Measurements from ENCODE around the gene EARS2.
"Not testable (repeated sequence)": the region's sequence is repeated elsewhere in the genome, so short reads cannot be mapped to it uniquely, and the experiment has no call there.

The EARS2 gene

DNA sequence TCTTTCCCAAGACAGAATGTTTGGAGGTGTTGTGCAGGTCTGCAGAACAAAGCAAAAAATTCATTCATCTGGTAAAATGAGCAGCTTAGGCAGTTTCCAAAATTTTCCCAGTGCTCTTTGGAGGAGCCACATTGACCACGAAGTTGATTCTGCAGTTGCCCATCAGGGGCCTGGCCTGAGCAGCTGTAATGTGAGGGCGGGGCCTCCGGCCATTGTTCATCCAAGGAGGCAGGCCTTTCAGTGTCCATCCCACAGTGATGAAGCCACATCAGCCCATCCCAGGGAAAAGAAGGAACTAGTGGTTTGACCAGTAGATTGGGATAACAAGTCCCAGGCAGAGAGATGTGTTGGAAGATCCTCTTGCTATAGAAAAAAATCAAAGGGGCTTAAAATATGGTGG, 10.5 kb upstream of the EARS2 start:
- DNase-seq (ENCODE audit: low read depth): no peak

GRCh38 chr16:23566724-23567123, 9.6 kb upstream of the EARS2 start:
- no peak for DNase-seq (ENCODE audit: low read depth)

DNA sequence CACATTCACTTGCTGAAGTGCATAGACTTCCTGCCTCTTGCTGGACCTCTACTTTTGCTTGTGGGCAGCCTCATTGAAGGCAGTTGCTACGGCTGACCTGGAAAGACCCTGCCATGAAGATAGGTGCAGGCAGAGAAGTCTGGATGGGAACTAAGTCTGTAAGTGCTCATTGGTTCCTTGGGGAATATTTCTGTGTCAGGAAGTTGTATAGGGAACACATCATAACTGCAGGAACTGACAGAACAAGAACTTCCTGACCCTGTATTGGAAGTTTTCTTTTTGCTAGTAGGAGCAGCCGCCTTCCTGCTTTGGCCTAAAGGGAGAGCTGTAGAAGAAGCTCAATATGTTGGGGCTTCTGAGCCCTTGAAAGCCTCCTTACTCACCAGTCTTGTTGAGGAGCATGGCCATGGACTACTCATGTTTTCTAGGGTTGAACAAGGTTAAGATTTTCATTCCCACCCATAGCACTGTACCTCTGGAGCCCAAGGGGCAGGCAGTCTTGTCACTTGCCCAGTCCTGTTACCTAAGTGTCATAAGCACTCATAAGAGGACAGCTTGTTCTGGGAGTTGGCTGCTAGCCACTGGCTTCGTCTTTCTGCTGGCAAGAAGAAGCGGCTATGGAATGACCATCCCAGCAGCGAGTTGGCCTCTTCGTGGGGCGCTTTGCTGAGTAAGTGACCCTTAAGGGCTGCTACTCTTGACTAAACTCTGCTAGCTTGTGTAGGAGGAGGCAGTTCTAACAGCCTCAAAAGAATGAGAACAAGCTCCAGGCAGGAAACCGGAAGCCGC, 7.6 kb upstream of the EARS2 start:
- DNase-seq (ENCODE audit: low read depth): no peak

GRCh38 chr16:23563186-23563585, 6.0 kb upstream of the EARS2 start:
- no peak for DNase-seq (ENCODE audit: low read depth)

- no peak for DNase-seq (ENCODE audit: low read depth)
Observed at GRCh38 chr16:23562505-23562904, 5.4 kb upstream of the EARS2 start.

- no peak for DNase-seq (ENCODE audit: low read depth)
Observed at GRCh38 chr16:23561586-23561985, 4.4 kb upstream of the EARS2 start.

GRCh38 chr16:23557779-23558702, 891 bp upstream of the EARS2 start:
- DNase-seq (ENCODE audit: low read depth): peak; percentile 38

- no peak for DNase-seq (ENCODE audit: low read depth)
Observed at GRCh38 chr16:23554536-23554935, 2.6 kb downstream of the EARS2 start.

GRCh38 chr16:23552161-23552560, 5.0 kb downstream of the EARS2 start:
- DNase-seq (ENCODE audit: low read depth): no peak

DNA sequence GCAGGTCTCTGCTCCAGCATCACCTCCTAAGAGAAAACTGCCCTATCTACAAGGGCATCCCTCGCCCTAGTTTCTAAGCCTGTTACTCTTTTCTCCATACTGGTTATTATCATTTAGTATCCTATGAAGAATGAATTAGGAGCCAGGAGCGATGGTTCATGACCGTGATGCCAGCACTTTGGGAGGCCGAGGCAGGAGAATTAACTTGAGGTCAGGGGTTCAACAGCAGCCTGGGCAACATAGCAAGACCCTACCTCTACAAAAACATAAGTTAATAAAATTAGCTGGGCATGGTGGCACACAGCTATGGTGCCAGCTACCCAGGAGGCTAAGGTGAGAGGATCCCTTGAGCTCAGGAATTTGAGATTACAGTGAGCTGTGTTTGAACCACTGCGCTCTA, 7.2 kb downstream of the EARS2 start:
- DNase-seq (ENCODE audit: low read depth): no peak

DNA sequence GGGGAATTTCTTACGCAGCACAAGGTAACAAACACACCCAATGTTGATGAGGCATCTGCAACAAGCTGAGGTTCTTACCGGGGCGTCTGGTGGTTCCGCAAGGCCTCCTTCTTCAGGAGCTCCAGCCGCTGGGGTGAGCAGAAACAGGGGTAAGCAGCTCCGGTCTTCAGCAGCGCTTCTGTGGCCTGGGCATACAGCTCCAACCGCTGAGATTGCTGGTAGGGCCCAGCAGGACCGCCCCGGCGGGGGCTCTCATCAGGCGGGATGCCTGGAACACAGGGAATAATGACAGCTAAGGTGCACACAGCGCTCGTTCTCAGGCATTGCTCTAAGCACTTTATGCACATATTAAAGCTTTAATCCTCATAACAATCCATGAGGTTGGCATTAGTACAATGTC, 12.7 kb downstream of the EARS2 start:
- DNase-seq (ENCODE audit: low read depth): no peak

DNA sequence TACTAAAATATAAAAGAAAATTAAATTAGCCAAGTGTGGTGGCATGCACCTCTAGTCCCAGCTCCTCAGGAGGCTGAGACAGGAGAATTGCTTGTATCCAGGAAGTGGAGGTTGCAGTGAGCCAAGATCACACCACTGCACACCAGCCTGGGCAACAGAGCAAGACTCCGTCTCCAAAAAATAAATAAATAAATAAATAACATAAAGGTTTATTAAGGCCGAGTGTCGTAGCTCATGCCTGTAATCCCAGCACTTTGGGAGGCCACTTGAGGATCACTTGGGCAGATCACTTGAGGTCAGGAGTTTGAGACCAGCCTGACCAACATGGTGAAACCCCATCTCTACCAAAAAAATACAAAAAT, 16.4 kb downstream of the EARS2 start:
- DNase-seq (ENCODE audit: low read depth): not testable (repeated sequence)

- DNase-seq (ENCODE audit: low read depth): no peak
Observed at GRCh38 chr16:23539984-23540816, 16.9 kb downstream of the EARS2 start.

- DNase-seq (ENCODE audit: low read depth): no peak
Observed at GRCh38 chr16:23538919-23539278, 18.3 kb downstream of the EARS2 start.

DNA sequence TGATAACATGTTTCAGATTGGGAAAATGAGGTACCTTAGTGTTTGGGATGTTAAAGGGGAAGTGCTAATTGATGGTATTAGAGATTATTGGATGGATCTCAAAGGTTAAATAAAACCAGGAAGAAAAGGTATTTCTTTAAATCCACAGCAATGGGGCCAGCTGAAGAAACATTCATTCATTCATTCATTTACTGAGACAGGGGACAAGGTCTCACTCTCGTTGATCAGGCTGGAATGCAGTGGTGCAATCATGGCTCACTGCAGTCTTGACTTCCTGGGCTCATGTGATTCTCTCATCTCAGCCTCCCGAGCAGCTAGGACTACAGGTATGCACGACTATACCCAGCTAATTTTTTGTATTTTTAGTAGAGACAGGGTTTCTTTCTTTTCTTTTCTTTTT, 19.8 kb downstream of the EARS2 start:
- no peak for DNase-seq (ENCODE audit: low read depth)

- no peak for DNase-seq (ENCODE audit: low read depth)
Observed at GRCh38 chr16:23535901-23536300, 21.2 kb downstream of the EARS2 start.

DNA sequence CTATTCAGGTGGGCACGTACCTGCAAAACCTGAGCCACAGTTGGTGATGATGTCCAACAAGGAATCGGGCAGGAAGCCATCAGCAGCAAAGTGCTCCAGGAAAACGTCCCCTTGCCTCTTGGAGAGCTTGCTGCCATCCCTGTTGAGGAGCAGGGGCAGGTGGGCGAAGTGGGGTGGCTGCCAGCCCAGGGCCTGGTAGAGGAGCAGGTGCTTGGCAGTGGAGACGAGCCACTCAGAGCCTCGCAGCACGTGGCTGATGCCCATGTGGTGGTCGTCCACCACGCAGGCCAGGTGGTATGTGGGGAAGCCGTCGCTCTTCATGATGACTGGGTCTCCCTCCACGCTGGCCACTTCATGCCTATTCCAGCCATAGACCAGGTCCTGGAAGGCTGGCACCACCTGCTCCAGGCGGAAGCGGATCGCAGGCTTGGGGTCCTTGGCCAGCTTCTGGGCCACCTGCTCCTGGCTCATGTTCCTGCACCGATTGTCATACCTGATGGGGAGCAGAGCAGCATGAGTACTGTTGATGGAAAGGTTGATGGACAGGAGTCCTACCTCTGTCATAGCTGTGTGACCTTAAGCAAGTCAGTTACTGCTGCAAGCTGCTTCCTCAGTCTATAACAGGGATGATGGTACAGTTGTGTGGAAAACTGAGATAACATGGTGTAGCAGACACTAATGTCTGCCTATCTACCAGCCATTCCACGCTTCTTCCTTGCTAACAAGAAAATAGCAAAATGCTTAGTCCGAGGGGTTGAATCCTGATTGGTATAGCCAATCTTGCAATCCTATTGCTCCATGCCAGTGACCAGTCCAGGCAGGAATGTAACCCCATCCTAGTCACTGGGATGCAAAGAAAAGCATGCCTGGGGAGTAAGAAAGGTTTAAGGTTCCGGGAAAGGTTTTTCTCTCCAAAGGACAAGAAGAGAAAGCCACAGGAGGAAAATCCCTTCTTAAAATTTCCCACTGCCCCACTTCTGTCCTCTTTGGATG, 22.0 kb downstream of the EARS2 start:
- no peak for DNase-seq (ENCODE audit: low read depth)

DNA sequence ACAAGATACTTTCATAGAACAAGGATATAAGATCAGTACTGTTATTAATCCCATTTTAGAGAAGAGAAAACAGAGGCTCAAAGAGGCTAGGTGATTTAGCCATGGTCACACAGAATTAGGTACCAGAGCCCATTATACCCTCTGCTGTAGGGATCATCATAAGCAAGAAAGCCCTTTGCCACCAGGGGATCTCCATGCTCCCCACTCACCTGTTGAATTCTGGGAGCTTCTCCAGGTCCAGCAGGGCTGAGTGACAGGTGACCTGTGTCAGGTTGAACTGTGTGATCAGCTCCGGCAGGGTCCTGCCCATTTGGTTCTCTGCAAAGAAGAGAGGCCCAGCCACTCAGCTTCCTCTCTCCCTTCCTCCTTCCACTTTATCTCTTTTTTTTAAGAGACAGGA, 24.7 kb downstream of the EARS2 start:
- DNase-seq (ENCODE audit: low read depth): no peak

- DNase-seq (ENCODE audit: low read depth): no peak
Observed at GRCh38 chr16:23530062-23530461, 27.1 kb downstream of the EARS2 start.

DNA sequence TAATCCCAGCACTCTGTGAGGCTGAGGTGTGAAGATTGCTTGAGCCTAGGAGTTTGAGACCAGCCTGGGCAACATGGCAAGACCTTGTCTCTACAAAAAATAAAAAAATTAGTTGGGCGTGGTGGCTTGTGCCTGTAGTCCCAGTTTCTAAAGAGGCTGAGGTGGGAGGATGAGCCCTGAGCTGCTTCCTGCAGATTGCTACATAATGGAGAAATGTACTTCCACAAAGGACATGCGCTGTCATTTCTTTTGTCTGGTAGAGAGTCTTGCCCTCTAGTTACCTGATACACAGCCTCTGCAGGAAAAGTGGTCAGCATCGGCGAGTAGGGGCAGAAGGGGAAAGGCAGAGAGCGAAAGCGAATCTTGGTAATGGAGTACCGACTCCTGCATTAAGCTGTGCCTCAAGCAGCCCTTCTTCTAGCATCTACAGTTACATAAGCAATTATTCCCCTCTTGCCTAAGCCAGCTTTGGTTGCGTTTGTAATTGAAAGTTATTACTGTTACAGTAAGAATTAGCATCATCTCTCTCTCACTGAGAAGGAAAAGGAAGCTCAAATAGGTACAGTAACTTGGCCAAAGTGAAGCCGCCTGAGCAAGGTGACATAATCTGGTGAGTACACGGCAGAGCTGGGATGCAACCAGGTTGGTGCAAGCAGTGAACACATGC, 28.4 kb downstream of the EARS2 start:
- no peak for DNase-seq (ENCODE audit: low read depth)
